Measurements from ENCODE around the gene OXTR. TPM values are rescaled to one million over a fixed set of nuclear protein-coding genes. Genes with fewer than 3 reads are reported as not detected.

The OXTR gene
- total and polyA plus RNA-seq, 2 of the 4 experiments (the other 2 are of a cell fraction): 42.8 to 56.1 TPM

DNA sequence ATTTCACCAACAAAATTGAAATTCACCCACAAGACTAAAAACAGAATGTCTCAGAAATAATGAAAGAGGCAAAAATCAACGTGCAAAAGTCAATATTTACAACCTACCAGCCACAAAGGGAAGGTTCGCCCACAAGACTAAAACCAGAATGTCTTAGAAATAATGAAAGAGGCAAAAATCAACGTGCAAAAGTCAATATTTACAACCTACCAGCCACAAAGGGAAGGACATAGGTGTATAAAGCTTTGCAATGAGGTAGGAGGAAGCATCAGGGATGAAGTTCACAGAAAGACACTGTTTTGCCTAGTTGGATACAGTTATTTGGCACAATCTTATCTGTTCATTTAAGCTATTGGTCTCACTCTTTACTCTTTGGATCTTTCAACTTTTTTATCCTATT, 14.3 kb downstream of the OXTR start:
- Histone ChIP-seq H4K8ac (ENCODE audit: low read depth in 2 of 2, low read length in 2 of 2) (no peak overlapping the region), H3K27me3 (ENCODE audit: control insufficient read depth, insufficient read depth, low read length) (no peaks in the 10 kb centered on the region), H3K23ac (ENCODE audit: low read depth, low read length) (no peak overlapping the region), H2AK9ac (replicated peaks; ENCODE audit: low read depth, low read length, poor library complexity) (no peak overlapping the region), H4K5ac (ENCODE audit: low read depth, low read length) (no peak overlapping the region), H3K4ac (ENCODE audit: low read depth, low read length) (no peak overlapping the region), H3K9ac (ENCODE audit: low read depth, low read length) (no peak overlapping the region), H3K4me2 (ENCODE audit: low read depth, low read length) (no peak overlapping the region), H3K9me1 (ENCODE audit: insufficient read depth, low read length) (no peaks in the 10 kb centered on the region), H3K9me3 (ENCODE audit: control insufficient read depth, insufficient read depth, low read length) (no peaks in the 10 kb centered on the region), H3K4me3 (ENCODE audit: insufficient read depth, low read depth, low read length) (no peak overlapping the region), H4K20me1 (ENCODE audit: insufficient read depth, low read length) (no peaks in the 10 kb centered on the region), H2BK5ac (ENCODE audit: low read depth, low read length, poor library complexity, severe bottlenecking) (no peak overlapping the region), H3K27ac (ENCODE audit: insufficient read depth, low read length) (no peak overlapping the region), H2BK15ac (ENCODE audit: low read depth, low read length) (no peak overlapping the region), H2AFZ (replicated peaks; ENCODE audit: low read length, poor library complexity) (no peak overlapping the region), H3K56ac (ENCODE audit: extremely low read depth, insufficient read depth, low read length) (no peak overlapping the region), H3K14ac (replicated peaks; ENCODE audit: low read depth, low read length) (no peak overlapping the region), H2AK5ac (ENCODE audit: low read depth, low read length) (no peak overlapping the region), H3K18ac (ENCODE audit: low read depth, low read length) (no peak overlapping the region), H2BK20ac (ENCODE audit: low read depth, low read length) (no peak overlapping the region), H4K91ac (ENCODE audit: insufficient read depth, low read depth, low read length) (no peak overlapping the region), H2BK120ac (ENCODE audit: low read depth, low read length) (no peak overlapping the region), H3K79me1 (ENCODE audit: low read depth in 1 of 2, low read length in 2 of 2) (no peaks in the 10 kb centered on the region; a peak in 1 of 4 replicates), H3K36me3 (ENCODE audit: control insufficient read depth, insufficient read depth, low read length) (no peaks in the 10 kb centered on the region), H3K4me1 (ENCODE audit: control insufficient read depth, insufficient read depth, low read length) (no peaks in the 10 kb centered on the region)
- no peak for DNase-seq
- BruUV-seq (replicated peaks): no TSS peak
- ChIA-PET POLR2A (ENCODE audit: unreplicated experiment) (no interaction called here), CTCF (interaction anchor here (0.7 to 1.3 kb wide), 3 partner anchors 11 to 27 kb away, joined by 3 read pairs; no protein-coding TSS in a partner anchor)
- dilution Hi-C loops (cut with HindIII; ENCODE audit: low sequenced_read_pairs, unreplicated experiment) (no loop called here), intact Hi-C loops (cut with micrococcal nuclease) (no loop called here), in situ Hi-C loops (cut with MboI; ENCODE audit: low sequenced_read_pairs) (loop anchor here (25.0 kb wide), 1 partner anchor 307 kb away; no protein-coding TSS in a partner anchor)
- no peak for ATAC-seq (ENCODE audit: low read depth)
- WGBS, 2 experiments (ENCODE audit: extremely low coverage in 2 of 2, insufficient read length in 1 of 2): no CpG with 5 or more reads among the region's 3 CpGs
- TF ChIP-seq POLR2A (IDR thresholded peaks at IDR 0.05; ENCODE audit: low read depth, low read length) (no peak), RCOR1 (IDR thresholded peaks at IDR 0.05; ENCODE audit: insufficient replicate concordance, low read length) (no peak), MXI1 (IDR thresholded peaks at IDR 0.05; ENCODE audit: borderline replicate concordance, low read depth, low read length) (no peak), CHD1 (IDR thresholded peaks at IDR 0.05; ENCODE audit: low read depth, low read length) (no peak), MAZ (IDR thresholded peaks at IDR 0.05; ENCODE audit: borderline replicate concordance, low read depth, low read length) (no peak), RAD21 (IDR thresholded peaks at IDR 0.05; ENCODE audit: low read length) (no peak), USF2 (IDR thresholded peaks at IDR 0.05; ENCODE audit: low read depth, low read length) (no peak), BHLHE40 (IDR thresholded peaks at IDR 0.05; ENCODE audit: low read depth, low read length) (no peak), NFE2L2 (IDR thresholded peaks at IDR 0.05; ENCODE audit: low read depth, low read length) (no peak), CTCF (conservative IDR thresholded peaks at IDR 0.05; ENCODE audit: low read depth, low read length) (no peak), CEBPB (IDR thresholded peaks at IDR 0.05; ENCODE audit: low read depth, low read length) (no peak), FOS (IDR thresholded peaks at IDR 0.05; ENCODE audit: low read depth, low read length) (no peak), MAFK (IDR thresholded peaks at IDR 0.05; ENCODE audit: low read depth, low read length) (no peak), ELK1 (IDR thresholded peaks at IDR 0.05; ENCODE audit: borderline replicate concordance, low read depth, low read length) (no peak), SMC3 (IDR thresholded peaks at IDR 0.05; ENCODE audit: low read depth, low read length) (no peak), RFX5 (IDR thresholded peaks at IDR 0.05; ENCODE audit: low read depth, low read length) (no peak)

Data from IMR-90 (cell line).